ENCODE results near the gene TIMM29.
"Not testable (repeated sequence)": the region's sequence is repeated elsewhere in the genome, so short reads cannot be mapped to it uniquely, and the experiment has no call there.

The TIMM29 gene

DNA sequence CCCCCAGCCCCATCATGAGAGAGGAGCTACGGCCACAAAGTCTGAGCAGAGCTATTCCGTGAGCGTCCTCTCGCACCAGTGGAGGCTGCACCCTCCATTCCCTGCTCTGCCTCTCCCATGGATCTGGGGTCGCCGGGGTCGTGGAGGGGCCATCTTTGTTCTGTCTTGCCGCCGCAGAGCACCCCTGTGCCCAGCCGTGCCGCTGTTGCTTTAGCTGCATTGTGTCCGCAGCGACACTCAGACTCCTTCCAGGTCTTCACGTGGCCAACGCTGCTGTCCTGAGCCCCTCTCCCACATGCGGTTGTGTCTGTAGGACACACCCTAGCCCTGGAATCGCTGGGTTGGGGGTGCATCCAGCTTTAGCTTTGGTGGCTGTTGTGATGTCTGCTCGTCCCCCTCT lies 16.0 kb upstream of the TIMM29 start:
- DNase-seq (ENCODE audit: low read depth): no peak

DNA sequence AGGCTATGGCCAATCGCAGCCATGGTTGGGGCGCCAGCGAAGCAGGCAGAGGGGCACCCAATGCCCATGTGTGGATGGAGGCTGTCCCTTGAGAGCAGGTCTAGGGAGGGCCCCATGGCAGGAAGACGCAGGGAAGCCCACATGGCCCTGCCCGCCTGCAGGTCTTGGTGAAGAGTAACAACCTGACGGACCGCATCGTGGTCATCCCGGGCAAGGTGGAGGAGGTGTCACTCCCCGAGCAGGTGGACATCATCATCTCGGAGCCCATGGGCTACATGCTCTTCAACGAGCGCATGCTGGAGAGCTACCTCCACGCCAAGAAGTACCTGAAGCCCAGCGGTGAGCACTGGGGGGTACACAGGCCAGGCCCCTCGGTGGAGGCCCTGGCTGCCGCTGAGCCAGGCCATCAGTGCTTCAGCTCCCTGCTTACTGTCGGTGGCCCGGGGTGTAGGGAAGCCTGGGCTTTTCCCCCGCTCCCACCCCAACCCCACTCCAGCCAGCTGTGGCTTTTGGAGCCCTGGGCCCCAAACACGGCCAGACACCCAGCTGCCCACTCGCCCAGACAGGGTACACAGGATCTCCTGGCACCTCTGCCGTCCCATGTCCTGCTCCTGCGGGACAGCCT lies 14.8 kb upstream of the TIMM29 start:
- no peak for DNase-seq (ENCODE audit: low read depth)

DNA sequence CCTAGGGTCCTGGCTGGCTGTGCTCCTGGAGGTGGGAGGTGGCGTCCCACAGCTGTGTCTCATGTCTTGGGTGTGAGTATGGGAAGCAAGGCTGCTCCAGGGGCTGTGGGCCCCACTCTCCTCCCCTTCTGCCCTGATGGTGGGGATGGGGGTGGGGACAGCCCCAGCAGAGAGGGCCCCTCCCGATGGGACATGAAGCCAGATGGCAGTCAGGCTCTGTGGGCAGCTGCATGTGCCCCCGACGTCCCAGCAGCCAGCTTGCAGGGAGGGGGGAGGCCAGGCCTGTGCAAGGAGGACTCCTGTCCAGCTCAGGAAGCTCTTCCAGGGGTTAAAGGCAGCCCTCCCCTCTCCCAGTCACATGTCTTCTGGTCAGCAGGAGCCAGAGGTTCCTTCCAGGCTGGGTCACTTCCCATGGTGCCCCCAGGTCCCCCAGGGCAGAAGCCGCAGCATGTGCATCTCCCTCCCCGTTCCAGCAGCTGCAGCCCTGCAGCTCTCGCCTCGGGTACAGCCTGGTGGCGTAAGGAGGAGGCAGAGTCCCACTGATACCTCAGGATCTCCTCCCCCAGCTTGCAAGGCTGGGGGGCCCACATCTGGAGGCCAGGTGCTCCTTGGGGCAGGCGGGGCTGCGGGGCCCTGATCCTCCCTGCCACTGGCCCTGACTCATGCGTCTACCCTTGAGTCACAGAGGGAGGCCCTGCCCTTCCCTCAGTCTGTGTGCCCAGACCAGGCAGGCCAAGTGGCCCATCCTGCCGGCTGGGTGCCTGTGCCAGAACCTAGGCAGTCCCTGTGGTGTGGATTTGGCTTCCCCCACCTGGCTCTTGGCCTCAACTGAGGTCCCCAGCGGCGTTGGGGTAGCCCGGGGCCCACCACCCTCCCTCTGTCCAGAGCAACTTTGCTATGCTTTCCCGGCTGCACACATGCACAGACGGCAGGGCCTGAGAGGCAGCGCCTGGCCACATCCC lies 13.2 kb upstream of the TIMM29 start:
- DNase-seq (ENCODE audit: low read depth): peak; percentile 70

DNA sequence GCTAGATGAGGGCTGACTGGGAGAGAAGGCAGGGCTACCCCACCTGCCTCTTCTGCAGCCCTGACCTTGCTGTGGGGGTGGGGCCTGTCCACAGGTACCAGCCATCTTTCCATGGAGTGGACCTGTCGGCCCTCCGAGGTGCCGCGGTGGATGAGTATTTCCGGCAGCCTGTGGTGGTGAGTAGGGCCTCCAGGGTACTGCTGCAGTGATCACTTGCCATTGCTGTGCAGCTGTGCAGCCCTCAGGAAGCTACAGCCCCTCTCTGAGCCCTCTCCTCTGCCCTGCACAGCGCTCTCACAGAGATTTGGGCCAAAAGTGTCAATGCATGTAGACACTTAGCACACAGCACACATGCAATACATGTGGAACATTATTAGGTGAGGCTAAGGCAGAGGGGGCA lies 12.0 kb upstream of the TIMM29 start:
- DNase-seq (ENCODE audit: low read depth): no peak

DNA sequence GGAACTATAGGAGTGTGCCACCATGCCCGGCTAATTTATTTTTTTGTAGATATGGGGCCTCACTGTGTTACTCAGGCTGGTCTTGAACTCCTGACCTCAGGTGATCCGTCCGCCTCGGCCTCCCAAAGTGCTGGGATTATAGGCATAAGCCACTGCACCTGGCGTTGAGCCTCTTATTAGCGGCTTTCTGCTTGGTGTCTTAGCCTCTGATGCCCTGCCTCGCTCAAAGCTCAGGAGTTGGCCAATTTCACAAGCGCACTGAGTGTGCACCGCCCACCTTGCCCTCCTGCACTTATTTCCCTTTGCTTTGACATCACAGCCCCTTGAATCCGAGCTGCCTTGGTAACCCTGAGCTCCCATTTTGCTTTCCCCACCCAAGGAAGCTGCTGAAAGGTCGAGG lies 10.3 kb upstream of the TIMM29 start:
- no peak for DNase-seq (ENCODE audit: low read depth)

DNA sequence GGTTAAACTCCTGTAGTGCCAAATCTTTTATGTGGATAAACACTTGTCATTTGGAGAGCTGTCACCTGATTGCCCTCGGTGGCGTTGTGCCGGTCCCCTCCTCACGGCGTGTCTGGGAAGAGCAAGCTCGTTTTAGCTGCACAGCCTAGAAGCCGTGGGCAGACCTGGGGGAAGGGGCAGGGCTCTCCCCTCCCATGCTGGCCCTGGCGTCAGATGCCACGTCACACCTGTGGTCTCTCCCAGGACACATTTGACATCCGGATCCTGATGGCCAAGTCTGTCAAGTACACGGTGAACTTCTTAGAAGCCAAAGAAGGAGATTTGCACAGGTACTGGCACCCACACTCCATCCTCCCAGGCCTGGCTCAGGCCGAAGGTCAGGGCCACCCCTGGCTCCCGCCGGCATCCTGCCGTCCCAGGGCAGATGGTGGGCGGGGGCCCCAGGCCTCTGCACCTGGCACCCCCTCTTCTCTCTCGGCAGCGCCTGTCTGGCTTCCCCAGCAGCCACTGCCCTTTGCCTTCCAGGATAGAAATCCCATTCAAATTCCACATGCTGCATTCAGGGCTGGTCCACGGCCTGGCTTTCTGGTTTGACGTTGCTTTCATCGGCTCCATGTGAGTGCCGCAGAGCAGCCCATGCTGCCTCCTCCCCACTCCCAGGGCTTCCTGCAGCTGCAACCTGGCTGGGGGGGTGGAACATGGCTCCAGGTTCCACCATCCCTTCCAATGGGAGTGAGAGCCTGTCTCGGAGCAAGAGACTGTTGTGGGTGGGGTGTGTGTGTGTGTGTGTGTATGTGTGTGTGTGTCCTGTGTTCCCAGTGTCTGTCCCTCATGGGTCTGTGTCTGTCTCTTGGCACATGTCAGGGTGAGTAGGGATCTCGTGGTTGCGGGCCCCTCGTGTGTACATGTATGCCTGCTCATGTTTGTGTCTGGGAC lies 9.0 kb upstream of the TIMM29 start:
- no peak for DNase-seq (ENCODE audit: low read depth)

DNA sequence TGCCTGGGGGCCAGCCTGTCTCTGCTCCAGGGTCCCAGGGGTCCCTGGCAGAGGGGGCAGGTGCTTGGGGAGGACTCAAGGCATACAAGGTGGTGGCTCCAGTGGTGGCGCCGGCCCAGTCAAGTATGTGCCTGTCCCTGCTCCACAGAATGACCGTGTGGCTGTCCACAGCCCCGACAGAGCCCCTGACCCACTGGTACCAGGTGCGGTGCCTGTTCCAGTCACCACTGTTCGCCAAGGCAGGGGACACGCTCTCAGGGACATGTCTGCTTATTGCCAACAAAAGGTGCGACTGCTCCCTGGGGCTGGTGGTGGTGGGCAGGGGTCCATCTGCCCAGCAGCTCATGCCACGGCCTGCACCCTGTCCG lies 8.3 kb upstream of the TIMM29 start:
- no peak for DNase-seq (ENCODE audit: low read depth)

DNA sequence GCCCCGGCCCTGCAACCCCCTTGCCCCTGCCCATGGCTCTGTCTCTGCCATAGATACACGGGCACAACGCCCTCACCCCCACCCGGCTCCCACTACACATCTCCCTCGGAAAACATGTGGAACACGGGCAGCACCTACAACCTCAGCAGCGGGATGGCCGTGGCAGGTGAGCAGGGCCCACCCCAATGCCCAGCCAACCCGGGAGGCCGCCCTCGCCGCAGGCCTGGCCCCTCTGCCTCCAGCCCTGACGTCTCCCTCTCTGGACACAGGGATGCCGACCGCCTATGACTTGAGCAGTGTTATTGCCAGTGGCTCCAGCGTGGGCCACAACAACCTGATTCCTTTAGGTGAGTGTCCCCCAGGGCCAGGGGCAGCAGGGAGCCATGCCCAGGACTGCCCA lies 7.8 kb upstream of the TIMM29 start:
- no peak for DNase-seq (ENCODE audit: low read depth)

DNA sequence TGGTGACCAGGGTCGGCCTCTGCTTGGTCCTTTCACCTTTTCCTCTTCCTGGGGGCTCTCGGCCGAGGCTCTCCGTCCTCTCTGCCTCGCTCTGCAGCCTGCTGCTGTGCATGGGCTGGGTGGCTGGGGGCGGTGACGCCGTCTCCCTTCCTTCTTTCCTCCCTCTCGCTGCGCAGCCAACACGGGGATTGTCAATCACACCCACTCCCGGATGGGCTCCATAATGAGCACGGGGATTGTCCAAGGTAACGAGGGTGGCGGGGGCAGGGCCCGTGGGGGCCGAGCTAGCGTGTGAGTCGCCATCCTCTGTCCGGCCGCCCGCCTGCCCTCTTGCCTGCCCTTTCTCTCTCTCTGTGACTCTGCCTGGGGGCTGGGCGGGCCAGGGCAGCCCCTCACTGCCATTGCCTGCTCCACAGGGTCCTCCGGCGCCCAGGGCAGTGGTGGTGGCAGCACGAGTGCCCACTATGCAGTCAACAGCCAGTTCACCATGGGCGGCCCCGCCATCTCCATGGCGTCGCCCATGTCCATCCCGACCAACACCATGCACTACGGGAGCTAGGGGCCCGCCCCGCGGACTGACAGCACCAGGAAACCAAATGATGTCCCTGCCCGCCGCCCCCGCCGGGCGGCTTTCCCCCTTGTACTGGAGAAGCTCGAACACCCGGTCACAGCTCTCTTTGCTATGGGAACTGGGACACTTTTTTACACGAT lies 7.3 kb upstream of the TIMM29 start:
- DNase-seq (ENCODE audit: low read depth): no peak

DNA sequence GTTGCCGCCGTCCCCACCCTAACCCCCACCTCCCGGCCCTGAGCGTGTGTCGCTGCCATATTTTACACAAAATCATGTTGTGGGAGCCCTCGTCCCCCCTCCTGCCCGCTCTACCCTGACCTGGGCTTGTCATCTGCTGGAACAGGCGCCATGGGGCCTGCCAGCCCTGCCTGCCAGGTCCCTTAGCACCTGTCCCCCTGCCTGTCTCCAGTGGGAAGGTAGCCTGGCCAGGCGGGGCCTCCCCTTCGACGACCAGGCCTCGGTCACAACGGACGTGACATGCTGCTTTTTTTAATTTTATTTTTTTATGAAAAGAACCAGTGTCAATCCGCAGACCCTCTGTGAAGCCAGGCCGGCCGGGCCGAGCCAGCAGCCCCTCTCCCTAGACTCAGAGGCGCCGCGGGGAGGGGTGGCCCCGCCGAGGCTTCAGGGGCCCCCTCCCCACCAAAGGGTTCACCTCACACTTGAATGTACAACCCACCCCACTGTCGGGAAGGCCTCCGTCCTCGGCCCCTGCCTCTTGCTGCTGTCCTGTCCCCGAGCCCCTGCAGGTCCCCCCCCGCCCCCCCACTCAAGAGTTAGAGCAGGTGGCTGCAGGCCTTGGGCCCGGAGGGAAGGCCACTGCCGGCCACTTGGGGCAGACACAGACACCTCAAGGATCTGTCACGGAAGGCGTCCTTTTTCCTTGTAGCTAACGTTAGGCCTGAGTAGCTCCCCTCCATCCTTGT lies 6.5 kb upstream of the TIMM29 start:
- no peak for DNase-seq (ENCODE audit: low read depth)

DNA sequence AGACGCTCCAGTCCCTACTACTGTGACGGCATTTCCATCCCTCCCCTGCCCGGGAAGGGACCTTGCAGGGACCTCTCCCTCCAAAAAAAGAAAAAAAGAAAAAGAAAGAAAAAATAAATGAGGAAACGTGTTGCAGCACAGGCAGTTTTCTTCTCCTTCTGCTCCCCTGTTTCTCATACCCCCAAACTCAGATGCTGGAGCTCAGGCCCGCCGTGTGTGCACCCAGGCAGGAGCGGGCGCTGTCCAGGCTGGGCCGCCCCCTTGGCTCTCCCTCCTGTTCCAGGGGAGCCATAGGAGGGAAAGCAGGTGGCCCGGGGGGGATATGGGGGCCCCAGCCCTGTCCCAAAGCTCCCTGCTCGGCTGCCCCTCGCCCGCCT lies 6.0 kb upstream of the TIMM29 start:
- DNase-seq (ENCODE audit: low read depth): no peak

DNA sequence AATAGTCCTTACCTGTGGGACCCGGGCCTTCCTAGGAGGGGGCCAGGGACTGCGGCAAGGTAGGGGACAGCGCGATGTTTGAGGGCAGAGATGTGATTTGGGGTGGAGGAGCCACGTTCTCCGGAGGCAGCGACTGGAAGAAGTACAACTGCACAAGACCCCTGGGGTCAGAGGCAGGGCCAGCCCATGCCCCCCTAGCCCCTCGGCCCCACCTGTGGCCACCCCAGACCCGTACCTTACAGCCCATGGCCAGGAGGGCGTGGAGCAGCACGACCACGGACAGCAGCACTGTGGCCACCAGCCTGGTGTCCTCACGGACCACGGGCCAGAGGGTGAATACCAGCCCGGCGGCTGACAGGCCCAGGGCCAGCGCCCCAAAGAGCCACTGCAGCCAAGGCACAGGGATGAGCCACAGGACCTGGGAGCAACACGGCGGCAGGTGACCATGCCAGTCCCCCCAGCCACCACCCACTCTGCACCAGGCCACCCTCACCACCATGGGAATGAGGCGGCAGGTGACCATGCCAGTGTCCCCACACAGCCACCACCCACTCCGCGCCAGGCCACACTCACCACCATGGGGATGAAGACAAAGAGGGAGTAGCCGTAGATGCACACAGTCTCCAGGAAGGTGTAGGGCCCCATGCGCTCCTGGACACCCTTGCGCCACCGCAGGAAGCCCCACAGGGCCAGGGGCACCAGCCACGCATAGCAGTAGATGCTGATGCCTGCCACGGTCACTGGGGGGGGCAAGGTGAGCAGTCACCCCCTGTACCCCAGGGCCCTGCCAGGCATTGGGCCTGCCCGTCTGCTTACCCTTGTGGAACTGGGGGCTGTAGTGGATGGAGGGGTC lies 5.1 kb upstream of the TIMM29 start:
- no peak for DNase-seq (ENCODE audit: low read depth)

DNA sequence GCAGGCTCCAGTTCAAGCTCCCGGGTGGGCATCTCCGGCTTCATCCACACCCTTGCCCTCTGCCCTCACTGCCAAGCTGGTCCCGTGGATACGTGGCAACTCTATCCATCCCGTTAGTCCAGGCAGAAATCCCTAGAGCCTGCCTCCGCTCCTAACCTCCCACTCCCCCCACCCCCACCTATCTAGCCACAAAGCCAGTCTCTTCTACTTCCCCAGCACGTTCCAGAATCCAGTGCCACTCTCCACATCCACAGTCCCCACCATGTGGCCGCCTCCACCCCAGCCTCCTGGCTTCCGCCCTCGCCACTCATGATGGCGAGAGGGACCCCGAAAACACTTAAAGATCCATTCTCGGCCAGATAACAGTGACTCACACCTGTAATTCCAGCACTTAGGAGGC lies 4.0 kb upstream of the TIMM29 start:
- DNase-seq (ENCODE audit: low read depth): no peak

DNA sequence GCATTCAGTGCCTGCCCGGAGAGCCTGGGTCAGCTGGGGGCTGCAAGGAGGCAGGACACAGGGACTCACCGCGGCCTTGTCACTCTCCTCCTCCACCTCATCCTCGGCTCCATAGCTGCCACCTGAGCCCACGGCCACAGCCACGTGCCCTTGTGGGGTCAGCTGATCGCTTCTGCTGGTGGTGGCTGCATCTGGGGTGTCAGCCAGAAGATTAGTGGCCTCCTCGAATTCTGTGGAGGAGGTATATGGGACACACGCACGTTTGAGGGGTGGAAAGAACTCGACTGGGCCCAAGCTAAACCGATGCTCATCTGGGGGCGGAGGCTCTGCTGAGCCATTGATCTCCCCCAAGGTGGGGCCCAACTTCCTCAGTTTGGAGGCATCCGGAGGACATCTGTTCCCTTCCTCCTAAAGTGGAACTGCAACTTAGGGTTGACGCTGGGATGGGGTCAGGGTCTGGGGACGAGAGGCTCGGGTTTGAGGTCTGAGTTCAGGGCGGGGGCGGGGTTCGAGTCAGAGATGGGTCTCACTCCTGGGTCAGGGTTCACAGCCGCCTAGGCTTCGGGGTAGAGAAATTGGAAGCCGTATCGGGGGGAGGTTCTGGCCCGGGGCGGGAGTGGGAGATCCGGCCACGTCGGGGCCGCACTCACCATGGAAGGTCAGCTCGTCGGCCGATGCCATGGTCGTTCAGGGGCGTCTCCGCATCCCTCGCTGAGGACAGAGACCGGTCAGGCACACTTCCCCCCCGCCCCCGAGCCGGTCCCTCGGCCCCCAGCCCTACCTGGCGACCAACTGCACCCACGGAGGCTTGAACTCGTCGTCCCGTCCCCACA lies 665 bp upstream of the TIMM29 start:
- no peak for DNase-seq (ENCODE audit: low read depth)

DNA sequence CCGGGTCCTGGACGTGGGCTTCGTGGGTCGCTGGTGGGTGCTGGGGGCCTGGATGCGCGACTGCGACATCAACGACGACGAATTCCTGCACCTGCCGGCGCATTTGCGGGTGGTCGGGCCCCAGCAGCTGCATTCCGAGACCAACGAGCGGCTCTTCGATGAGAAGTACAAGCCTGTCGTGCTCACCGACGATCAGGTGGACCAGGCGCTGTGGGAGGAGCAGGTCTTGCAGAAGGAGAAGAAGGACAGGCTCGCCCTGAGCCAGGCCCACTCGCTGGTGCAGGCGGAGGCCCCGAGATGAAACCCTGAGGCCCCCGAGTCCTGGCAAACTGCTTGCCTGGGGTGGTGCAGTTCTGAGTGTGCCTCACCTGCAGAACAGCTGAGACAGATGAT lies 787 bp downstream of the TIMM29 start:
- no peak for DNase-seq (ENCODE audit: low read depth)

DNA sequence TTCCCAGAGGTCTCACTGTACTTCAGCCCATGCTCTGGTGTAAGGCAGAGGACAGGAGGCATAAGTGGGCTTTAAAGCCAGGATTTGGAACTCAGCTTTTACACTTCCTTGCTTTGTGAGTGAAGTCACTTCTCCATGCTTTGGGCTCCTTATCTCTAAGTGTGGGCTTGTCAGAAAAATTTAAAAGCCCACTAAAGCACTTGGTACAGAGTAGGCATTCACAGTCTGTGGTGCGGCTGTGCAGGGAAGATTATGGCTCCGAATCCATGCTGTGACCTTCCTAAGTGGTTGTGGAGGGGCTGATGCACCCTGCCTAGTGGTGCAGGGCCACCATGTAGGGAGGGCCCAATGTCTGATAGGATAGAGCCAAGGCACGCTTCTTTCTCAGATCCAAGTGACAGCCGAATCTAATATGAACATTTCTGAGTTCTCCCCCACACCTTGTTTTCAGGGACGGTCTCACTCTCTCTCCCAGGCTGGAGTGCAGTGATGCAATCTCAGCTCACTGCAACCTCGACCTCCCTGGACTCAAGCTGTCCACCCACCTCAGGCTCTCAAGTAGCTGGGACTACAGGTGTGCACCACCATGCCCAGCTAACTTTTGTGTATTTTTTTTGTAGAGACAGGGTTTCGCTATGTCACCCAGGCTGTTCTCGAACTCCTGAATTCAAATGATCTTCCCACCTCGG lies 6.9 kb downstream of the TIMM29 start:
- DNase-seq (ENCODE audit: low read depth): no peak

DNA sequence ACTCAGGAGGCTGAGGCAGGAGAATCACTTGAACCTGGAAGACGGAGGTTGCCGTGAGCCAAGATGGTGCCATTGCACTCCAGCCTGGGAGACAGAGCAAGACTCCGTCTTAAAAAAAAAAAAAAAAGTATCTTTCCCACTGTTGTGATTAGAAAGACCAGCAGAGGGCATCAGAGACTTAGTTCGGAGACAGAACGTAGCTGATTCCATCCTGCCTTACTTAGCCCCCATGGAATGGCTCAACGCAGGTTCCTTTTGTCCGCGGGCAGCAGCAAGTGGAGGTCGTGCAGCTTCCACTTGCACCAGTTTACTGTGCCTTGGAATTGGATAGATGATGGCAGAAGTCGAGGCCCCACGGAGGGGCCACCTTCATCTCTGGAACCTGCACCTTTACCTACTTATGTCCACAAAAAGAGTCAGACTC lies 8.1 kb downstream of the TIMM29 start:
- peak; percentile 78 for DNase-seq (ENCODE audit: low read depth)

DNA sequence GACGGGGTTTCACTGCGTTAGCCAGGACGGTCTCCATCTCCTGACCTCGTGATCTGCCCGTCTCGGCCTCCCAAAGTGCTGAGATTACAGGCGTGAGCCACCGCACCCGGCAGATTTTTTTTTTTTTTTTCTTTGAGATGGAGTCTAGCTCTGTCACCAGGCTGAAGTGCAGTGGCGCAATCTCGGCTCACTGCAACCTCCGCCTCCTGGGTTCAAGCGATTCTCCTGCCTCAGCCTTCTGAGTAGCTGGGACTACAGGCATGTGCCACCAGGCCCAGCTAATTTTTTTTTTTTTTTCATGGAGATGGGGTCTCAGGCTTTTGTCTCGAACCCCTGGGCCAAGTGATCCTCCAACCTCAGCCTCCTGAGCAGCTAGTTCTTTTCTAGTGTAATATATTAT lies 13.0 kb downstream of the TIMM29 start:
- not testable (repeated sequence) for DNase-seq (ENCODE audit: low read depth)

DNA sequence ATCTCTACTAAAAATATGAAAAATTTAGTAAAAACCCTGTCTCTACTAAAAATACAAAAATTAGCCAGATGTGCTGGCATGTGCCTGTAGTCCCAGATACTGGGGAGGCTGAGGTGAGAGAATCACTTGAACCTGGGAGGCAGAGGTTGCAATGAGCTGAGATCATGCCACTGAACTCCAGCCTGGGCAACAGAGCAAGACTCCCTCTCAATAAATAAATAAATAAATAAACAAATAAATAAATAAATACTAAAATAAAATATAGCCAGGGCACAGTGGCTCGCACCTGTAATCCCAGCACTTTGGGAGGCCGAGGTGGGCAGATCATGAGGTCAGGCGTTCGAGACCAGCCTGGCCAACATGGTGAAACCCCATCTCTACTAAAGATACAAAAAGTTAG lies 14.8 kb downstream of the TIMM29 start:
- not testable (repeated sequence) for DNase-seq (ENCODE audit: low read depth)
